Measurements from ENCODE around the gene KATNB1. TPM values are rescaled to one million over a fixed set of nuclear protein-coding genes. Genes with fewer than 3 reads are reported as not detected.
"Not testable (repeated sequence)": the region's sequence is repeated elsewhere in the genome, so short reads cannot be mapped to it uniquely, and the experiment has no call there.

KATNB1 gene
- polyA plus RNA-seq, 3 donors = 16.9 to 35.6 (median 17.7) TPM

DNA sequence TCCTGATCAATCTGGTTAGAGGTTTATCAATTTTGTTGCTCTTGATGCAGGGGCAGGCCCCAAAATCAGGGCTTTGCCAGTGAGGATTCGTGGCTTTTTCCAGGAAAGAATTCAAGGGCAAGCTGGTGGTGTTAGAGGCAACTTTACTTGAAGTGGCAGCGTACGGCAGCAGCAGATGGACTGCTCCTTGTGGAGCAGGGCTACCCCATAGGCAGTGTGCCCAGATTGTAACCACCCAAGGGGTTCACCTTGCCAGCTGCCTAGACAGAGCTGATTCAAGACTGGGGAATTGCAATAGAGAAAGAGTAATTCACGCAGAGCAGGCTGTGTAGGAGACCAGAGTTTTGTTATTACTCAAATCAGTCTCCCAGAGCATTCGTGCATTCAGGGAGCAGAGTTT, 24.2 kb upstream of the KATNB1 start:
- H3K36me3 ChIP-seq (replicated peaks in 1 of 2; ENCODE audit: control insufficient read depth in 1 of 2, insufficient read depth in 2 of 2, low read length in 2 of 2) = no peaks in the 10 kb centered on the region
- H3K4me3 ChIP-seq (replicated peaks in 1 of 3; ENCODE audit: low read depth in 2 of 3, low read length in 3 of 3) = no peak overlapping the region
- H3K9me3 ChIP-seq (replicated peaks in 1 of 2; ENCODE audit: control insufficient read depth in 1 of 2, insufficient read depth in 1 of 2, low read length in 2 of 2) = no peaks in the 10 kb centered on the region
- H3K27ac ChIP-seq (ENCODE audit: low read depth in 1 of 2, low read length in 2 of 2) = no peak overlapping the region
- no peaks in the 10 kb centered on the region for H4K20me1 ChIP-seq (ENCODE audit: insufficient read depth, low read length)
- H3K27me3 ChIP-seq (ENCODE audit: control insufficient read depth in 2 of 2, insufficient read depth in 2 of 2, low read length in 2 of 2) = no peaks in the 10 kb centered on the region
- H3K4me2 ChIP-seq (replicated peaks; ENCODE audit: extremely low read depth, low read length, poor library complexity, severe bottlenecking) = no peak overlapping the region
- no peak for DNase-seq
- WGBS (ENCODE audit: insufficient coverage) = 87% methylated on average over 5 of the region's 5 CpGs
- intact Hi-C loops (cut with micrococcal nuclease) = loop anchor here in 1 of 2 donors (5.0 kb wide), 1 partner anchor 119 kb away; no protein-coding TSS in a partner anchor
- H3K9me3 Mint-ChIP-seq = peaks cover 0 to 4% (median 0%) of the 10 kb centered on the region in 7 donors
- no peak overlapping the region for H3K9ac ChIP-seq (ENCODE audit: insufficient read depth, low read length, poor library complexity, severe bottlenecking)
- no peak overlapping the region for H3K4me3 Mint-ChIP-seq
- no peaks in the 10 kb centered on the region for H3K4me1 Mint-ChIP-seq
- H3K27me3 Mint-ChIP-seq (ENCODE audit: low read depth in 3 of 3) = peaks cover 0 to 3% (median 2%) of the 10 kb centered on the region in 3 donors
- H3K27ac Mint-ChIP-seq = no peak overlapping the region
- no peaks in the 10 kb centered on the region for H3K4me1 ChIP-seq (ENCODE audit: control insufficient read depth in 1 of 2, insufficient read depth in 2 of 2, low read length in 2 of 2)
- TF ChIP-seq, protein P1, sequence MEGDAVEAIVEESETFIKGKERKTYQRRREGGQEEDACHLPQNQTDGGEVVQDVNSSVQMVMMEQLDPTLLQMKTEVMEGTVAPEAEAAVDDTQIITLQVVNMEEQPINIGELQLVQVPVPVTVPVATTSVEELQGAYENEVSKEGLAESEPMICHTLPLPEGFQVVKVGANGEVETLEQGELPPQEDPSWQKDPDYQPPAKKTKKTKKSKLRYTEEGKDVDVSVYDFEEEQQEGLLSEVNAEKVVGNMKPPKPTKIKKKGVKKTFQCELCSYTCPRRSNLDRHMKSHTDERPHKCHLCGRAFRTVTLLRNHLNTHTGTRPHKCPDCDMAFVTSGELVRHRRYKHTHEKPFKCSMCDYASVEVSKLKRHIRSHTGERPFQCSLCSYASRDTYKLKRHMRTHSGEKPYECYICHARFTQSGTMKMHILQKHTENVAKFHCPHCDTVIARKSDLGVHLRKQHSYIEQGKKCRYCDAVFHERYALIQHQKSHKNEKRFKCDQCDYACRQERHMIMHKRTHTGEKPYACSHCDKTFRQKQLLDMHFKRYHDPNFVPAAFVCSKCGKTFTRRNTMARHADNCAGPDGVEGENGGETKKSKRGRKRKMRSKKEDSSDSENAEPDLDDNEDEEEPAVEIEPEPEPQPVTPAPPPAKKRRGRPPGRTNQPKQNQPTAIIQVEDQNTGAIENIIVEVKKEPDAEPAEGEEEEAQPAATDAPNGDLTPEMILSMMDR (IDR thresholded peaks at IDR 0.05) = no peak
- no peaks in the 10 kb centered on the region for H3K79me2 ChIP-seq (ENCODE audit: insufficient read depth, low read length)
- no peak overlapping the region for H2AFZ ChIP-seq (ENCODE audit: insufficient read depth, low read depth, low read length, poor library complexity, severe bottlenecking)
- H3K36me3 Mint-ChIP-seq = no peaks in the 10 kb centered on the region

DNA sequence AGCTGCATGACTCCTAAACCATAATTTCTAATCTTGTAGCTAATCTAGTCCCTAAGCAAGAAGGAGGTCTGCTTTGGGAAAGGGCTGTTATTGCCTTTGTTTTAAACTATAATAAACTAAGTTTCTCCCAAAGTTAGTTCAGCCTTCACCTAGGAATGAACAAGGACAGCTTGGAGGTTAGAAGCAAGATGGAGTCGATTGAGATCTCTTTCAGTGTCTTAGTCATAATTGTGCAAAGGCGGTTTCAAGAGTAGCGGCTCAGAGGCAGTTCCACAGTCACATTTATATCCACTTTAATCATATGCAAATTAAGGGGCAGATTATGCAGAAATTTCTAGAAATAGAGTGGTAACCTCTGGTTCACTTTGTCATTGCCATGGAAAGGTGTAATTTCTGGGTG, 23.6 kb upstream of the KATNB1 start:
- H3K4me3 Mint-ChIP-seq = no peak overlapping the region
- TF ChIP-seq, protein P1 (IDR thresholded peaks at IDR 0.05) = no peak
- Histone ChIP-seq H4K20me1 (ENCODE audit: insufficient read depth, low read length) (no peaks in the 10 kb centered on the region), H2AFZ (ENCODE audit: insufficient read depth, low read depth, low read length, poor library complexity, severe bottlenecking) (no peak overlapping the region), H3K79me2 (ENCODE audit: insufficient read depth, low read length) (no peaks in the 10 kb centered on the region), H3K9me3 (replicated peaks in 1 of 2; ENCODE audit: control insufficient read depth in 1 of 2, insufficient read depth in 1 of 2, low read length in 2 of 2) (no peaks in the 10 kb centered on the region), H3K36me3 (replicated peaks in 1 of 2; ENCODE audit: control insufficient read depth in 1 of 2, insufficient read depth in 2 of 2, low read length in 2 of 2) (no peaks in the 10 kb centered on the region), H3K4me3 (replicated peaks in 1 of 3; ENCODE audit: low read depth in 2 of 3, low read length in 3 of 3) (no peak overlapping the region), H3K4me1 (ENCODE audit: control insufficient read depth in 1 of 2, insufficient read depth in 2 of 2, low read length in 2 of 2) (no peaks in the 10 kb centered on the region), H3K27me3 (ENCODE audit: control insufficient read depth in 2 of 2, insufficient read depth in 2 of 2, low read length in 2 of 2) (no peaks in the 10 kb centered on the region), H3K4me2 (replicated peaks; ENCODE audit: extremely low read depth, low read length, poor library complexity, severe bottlenecking) (no peak overlapping the region), H3K9ac (ENCODE audit: insufficient read depth, low read length, poor library complexity, severe bottlenecking) (no peak overlapping the region), H3K27ac (ENCODE audit: low read depth in 1 of 2, low read length in 2 of 2) (no peak overlapping the region)
- H3K9me3 Mint-ChIP-seq = peaks cover 0 to 4% (median 0%) of the 10 kb centered on the region in 7 donors
- H3K27ac Mint-ChIP-seq = no peak overlapping the region
- H3K36me3 Mint-ChIP-seq = no peaks in the 10 kb centered on the region
- no peak for DNase-seq
- H3K27me3 Mint-ChIP-seq (ENCODE audit: low read depth in 3 of 3) = peaks cover 0 to 3% (median 0%) of the 10 kb centered on the region in 3 donors
- no CpG with 5 or more reads among the region's 3 CpGs for WGBS (ENCODE audit: insufficient coverage)
- no peaks in the 10 kb centered on the region for H3K4me1 Mint-ChIP-seq
- intact Hi-C loops (cut with micrococcal nuclease) = loop anchor here in 1 of 2 donors (5.0 kb wide), 1 partner anchor 120 kb away; no protein-coding TSS in a partner anchor

DNA sequence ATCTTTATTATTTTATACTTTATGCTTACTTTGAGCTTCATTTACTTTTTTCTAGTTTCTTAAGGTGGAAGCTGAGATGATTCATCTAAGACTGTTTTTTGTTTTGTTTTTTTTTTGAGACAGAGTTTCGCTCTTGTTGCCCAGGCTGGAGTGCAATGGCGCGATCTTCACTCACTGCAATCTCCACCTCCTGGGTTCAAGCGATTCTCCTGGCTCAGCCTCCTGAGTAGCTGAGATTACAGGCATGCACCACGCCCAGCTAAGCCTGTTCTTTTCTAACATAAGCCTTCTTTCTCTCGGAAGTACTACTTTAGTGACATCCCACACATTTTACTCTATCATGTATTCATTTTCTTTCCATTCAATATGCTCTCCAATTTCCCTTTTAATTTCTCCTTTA, 23.0 kb upstream of the KATNB1 start:
- H3K4me1 ChIP-seq (ENCODE audit: control insufficient read depth in 1 of 2, insufficient read depth in 2 of 2, low read length in 2 of 2); H3K27me3 ChIP-seq (ENCODE audit: control insufficient read depth in 2 of 2, insufficient read depth in 2 of 2, low read length in 2 of 2); H3K4me2 ChIP-seq (replicated peaks; ENCODE audit: extremely low read depth, low read length, poor library complexity, severe bottlenecking); H3K27ac ChIP-seq (ENCODE audit: low read depth in 1 of 2, low read length in 2 of 2); H3K9ac ChIP-seq (ENCODE audit: insufficient read depth, low read length, poor library complexity, severe bottlenecking); H3K79me2 ChIP-seq (ENCODE audit: insufficient read depth, low read length); H3K27ac Mint-ChIP-seq; H3K36me3 ChIP-seq (replicated peaks in 1 of 2; ENCODE audit: control insufficient read depth in 1 of 2, insufficient read depth in 2 of 2, low read length in 2 of 2); H3K4me3 ChIP-seq (replicated peaks in 1 of 3; ENCODE audit: low read depth in 2 of 3, low read length in 3 of 3); DNase-seq; H3K9me3 Mint-ChIP-seq; H3K4me1 Mint-ChIP-seq; H2AFZ ChIP-seq (ENCODE audit: insufficient read depth, low read depth, low read length, poor library complexity, severe bottlenecking); H3K9me3 ChIP-seq (replicated peaks in 1 of 2; ENCODE audit: control insufficient read depth in 1 of 2, insufficient read depth in 1 of 2, low read length in 2 of 2); H3K36me3 Mint-ChIP-seq; H4K20me1 ChIP-seq (ENCODE audit: insufficient read depth, low read length); H3K4me3 Mint-ChIP-seq; H3K27me3 Mint-ChIP-seq (ENCODE audit: low read depth in 3 of 3): not testable (repeated sequence)
- intact Hi-C loops (cut with micrococcal nuclease) = loop anchor here in 1 of 2 donors (5.0 kb wide), 1 partner anchor 120 kb away; no protein-coding TSS in a partner anchor
- WGBS (ENCODE audit: insufficient coverage) = 40% methylated on average over 1 of the region's 6 CpGs

All from CD14-positive monocyte (primary cell).